Panc1 (cell line): ENCODE results near the gene RABGAP1L.

ENCODE experiments used
- CTCF ChIP-seq: fragments of 450-650 bp; IDR thresholded peaks from 2 replicates; pipeline ENCODE4 v1.5.1; 2017; ENCODE audit warnings: mild to moderate bottlenecking
- TCF7L2 ChIP-seq: IDR thresholded peaks from 2 replicates; pipeline ENCODE4 v1.6.1; 2011; ENCODE audit warnings: mild to moderate bottlenecking, low read depth, low read length, inconsistent platforms

- TF ChIP-seq CTCF: no peak
- no peak for TF ChIP-seq TCF7L2
Observed at GRCh38 chr1:174157157-174157806, 2.0 kb upstream of the RABGAP1L start.
